GM12878 (cell line): Measurements from ENCODE around the gene SF1. TPM values are rescaled to one million over a fixed set of nuclear protein-coding genes. Genes with fewer than 3 reads are reported as not detected.

ENCODE experiments used
- ATAC-seq: fragments of 200-7000 bp; cut with Tn5 transposase; 3 replicates; pipeline ENCODE4 v1.9.1; 2020; ENCODE audit warnings: mild to moderate bottlenecking, moderate library complexity
- BruUV-seq: library from RNA; stranded (reverse); fragments of 400-500 nt; replicated peaks from 2 replicates; lab custom pipeline; 2021; lab: Mats Ljungman, UMichigan
- CTCF ChIA-PET: fragments of 300-600 bp; sonication (Branson Sonifier 250); formaldehyde crosslinking; extraction: SDS; loops from one replicate; lab custom pipeline; 2021; ENCODE audit warnings: inconsistent platforms; lab: Yijun Ruan, JAX
- POLR2A ChIA-PET: fragments of 350-600 bp; formaldehyde crosslinking; extraction: SDS; loops from one replicate; lab custom pipeline; 2021; ENCODE audit warnings: inconsistent platforms; lab: Charles Lee
- RAD21 ChIA-PET: fragments of 300-600 bp; sonication (Branson Sonifier 250); formaldehyde crosslinking; loops from one replicate; lab custom pipeline; 2023; ENCODE audit warnings: antibody characterized with exemption; ENCODE audit not compliant: unreplicated experiment; lab: Charles Lee
- SMC1A ChIA-PET: fragments of 300-600 bp; sonication (Branson Sonifier 250); formaldehyde crosslinking; loops from one replicate; lab custom pipeline; 2023; ENCODE audit not compliant: unreplicated experiment, uncharacterized antibody; lab: Charles Lee
- DNase-seq: peaks from one replicate; pipeline ENCODE4 v3.0.0-alpha.2; 2011; ENCODE audit warnings: low read depth, low spot score
- FAIRE-seq: peaks from 3 replicates; lab custom pipeline; 2011; peaks lifted over from hg19 to GRCh38; lab: Jason Lieb, UNC
- H2AFZ ChIP-seq: 2 replicates; pipeline ENCODE4 v1.6.0; 2011; ENCODE audit warnings: low read depth, low read length, control low read depth; ENCODE audit not compliant: control insufficient read depth
- H3K27ac ChIP-seq: 2 replicates; pipeline ENCODE4 v1.5.1; 2011; ENCODE audit warnings: control low read depth; ENCODE audit not compliant: control insufficient read depth, insufficient read depth
- H3K27me3 ChIP-seq, 2 experiments: replicated peaks in 1 of 2; 2 replicates each; pipeline versions ENCODE4 v1.6.0 to v1.6.1; 2011; ENCODE audit warnings: low read length in 1 of 2; ENCODE audit not compliant: control insufficient read depth in 2 of 2, insufficient read depth in 2 of 2
- H3K36me3 ChIP-seq, 2 experiments: 2 replicates each; pipeline ENCODE4 v1.5.1; 2011; ENCODE audit warnings: low read length in 1 of 2; ENCODE audit not compliant: control insufficient read depth in 2 of 2, insufficient read depth in 2 of 2
- H3K4me1 ChIP-seq: 2 replicates; pipeline ENCODE4 v1.6.1; 2011; ENCODE audit warnings: mild to moderate bottlenecking, low read length, moderate library complexity, mixed read lengths; ENCODE audit not compliant: control insufficient read depth, insufficient read depth
- H3K4me2 ChIP-seq: 2 replicates; pipeline ENCODE4 v1.6.0; 2011; ENCODE audit warnings: control low read depth; ENCODE audit not compliant: control insufficient read depth, insufficient read depth
- H3K4me3 ChIP-seq: fragments of 200-600 bp; sonication (generic); 2 replicates; pipeline ENCODE4 v1.5.1; 2016
- H3K79me2 ChIP-seq: 2 replicates; pipeline ENCODE4 v1.6.0; 2011; ENCODE audit warnings: low read length; ENCODE audit not compliant: control insufficient read depth, insufficient read depth
- H3K9ac ChIP-seq: 2 replicates; pipeline ENCODE4 v1.8.0; 2011; ENCODE audit warnings: low read length, control low read depth, mixed read lengths; ENCODE audit not compliant: control insufficient read depth, insufficient read depth
- H3K9me3 ChIP-seq: replicated peaks from 3 replicates; pipeline ENCODE4 v1.5.1; 2011; ENCODE audit warnings: mild to moderate bottlenecking, low read length; ENCODE audit not compliant: control insufficient read depth, insufficient read depth
- H4K20me1 ChIP-seq: 2 replicates; pipeline ENCODE4 v1.6.0; 2011; ENCODE audit not compliant: control insufficient read depth, insufficient read depth
- ATF3 ChIP-seq: IDR thresholded peaks from 2 replicates; pipeline ENCODE4 v1.6.1; 2011; ENCODE audit warnings: low read depth, mild to moderate bottlenecking, low read length, moderate library complexity, borderline replicate concordance; ENCODE audit errors: extremely low read depth
- IRF4 ChIP-seq: IDR thresholded peaks from 2 replicates; pipeline ENCODE4 v1.6.1; 2011; ENCODE audit warnings: low read depth, low read length
- NFYB ChIP-seq: IDR thresholded peaks from 2 replicates; pipeline ENCODE4 v1.6.1; 2011; ENCODE audit warnings: low read depth, mild to moderate bottlenecking, low read length, improper control_type of control experiment, moderate library complexity; ENCODE audit not compliant: insufficient read depth
- NR2F1 ChIP-seq: fragments of 450-650 bp; conservative IDR thresholded peaks from 2 replicates; pipeline ENCODE4 v1.6.1; 2017; ENCODE audit warnings: mild to moderate bottlenecking
- SMAD5 ChIP-seq: IDR thresholded peaks from 2 replicates; pipeline ENCODE4 v1.6.1; 2016; ENCODE audit warnings: antibody characterized with exemption, low read depth
- ZBED1 ChIP-seq: IDR thresholded peaks from 2 replicates; pipeline ENCODE4 v1.6.1; 2016; ENCODE audit warnings: borderline replicate concordance
- WGBS: methylation state at CpG from one replicate; pipeline ENCODE4 v1.1.6; 2016; ENCODE audit warnings: low lambda C conversion rate; ENCODE audit not compliant: insufficient replicate concordance, insufficient coverage; ENCODE audit errors: missing lambda C conversion rate; 5-methylcytosine and 5-hydroxymethylcytosine counted together
- in situ Hi-C: fragments of 300-500 bp; cut with MboI; formaldehyde crosslinking; loops from 9 replicates; pipeline ENCODE4 v1.14.3; 2018; ENCODE audit warnings: mixed read lengths
- intact Hi-C: fragments of 100-400 bp; cut with micrococcal nuclease; formaldehyde crosslinking; loops from one replicate; pipeline ENCODE4 v1.14.2; 2022; ENCODE audit not compliant: unreplicated experiment
- polyA plus RNA-seq, 11 experiments: library from polyadenylated mRNA; depleted of rRNA in 4 of 11; unstranded in 6 of 11; stranded (reverse) in 5 of 11; fragments of >200 nt; fragmentation: Nextera tagmentation in 4 of 11; fragmentation: Illumina TruSeq in 1 of 11; extraction: Ambion mirVana in 4 of 11; extraction: Trizol in 1 of 11; gene quantifications; 1 replicate in 1 of 11; 2 replicates in 10 of 11; pipeline versions ENCODE4 v1.2.1 to v1.2.3, GENCODE V29; 2011 to 2016; ENCODE audit warnings: inconsistent platforms in 2 of 11, missing spikeins in 2 of 11, low read depth in 1 of 11
- total RNA-seq, 4 experiments: library from RNA; depleted of rRNA in 3 of 4; stranded (reverse); fragments of >200 nt in 3 of 4; fragmentation: Illumina TruSeq in 1 of 4; extraction: Trizol in 1 of 4; gene quantifications; 2 replicates each; pipeline versions ENCODE4 v1.2.1 to v1.2.3, GENCODE V29; 2013 to 2021

The SF1 gene
- total and polyA plus RNA-seq, 10 of the 15 experiments (the other 5 are each of a cell fraction or from before 2014, with no cell fraction given): 13.6 to 337 (median 103) TPM

GRCh38 chr11:64827451-64827839, 49.1 kb upstream of the SF1 start:
- no peaks in the 10 kb centered on the region for H3K27me3 ChIP-seq
- no peak overlapping the region for H2AFZ ChIP-seq
- no peaks in the 10 kb centered on the region for H3K9me3 ChIP-seq
- ChIA-PET CTCF (no interaction called here), RAD21 (no interaction called here), SMC1A (no interaction called here), POLR2A (no interaction called here)
- TF ChIP-seq ZBED1 (no peak), SMAD5 (no peak), NR2F1 (no peak)
- in situ Hi-C loops (no loop called here), intact Hi-C loops (no loop called here)
- no peaks in the 10 kb centered on the region for H3K79me2 ChIP-seq
- H3K9ac ChIP-seq: no peak overlapping the region
- H3K36me3 ChIP-seq: no peaks in the 10 kb centered on the region
- 80% methylated on average over 22 of the region's 22 CpGs for WGBS
- no TSS peak for BruUV-seq
- no peak overlapping the region for H3K4me2 ChIP-seq
- no peaks in the 10 kb centered on the region for H4K20me1 ChIP-seq
- no peak for FAIRE-seq
- no peak overlapping the region for H3K4me3 ChIP-seq
- H3K4me1 ChIP-seq: no peaks in the 10 kb centered on the region
- no peak overlapping the region for H3K27ac ChIP-seq
- no peak for ATAC-seq
- DNase-seq: no peak

GRCh38 chr11:64826578-64827450, 48.5 kb upstream of the SF1 start:
- Histone ChIP-seq H3K79me2 (no peaks in the 10 kb centered on the region), H3K27ac (no peak overlapping the region), H3K36me3 (no peaks in the 10 kb centered on the region), H3K4me3 (no peak overlapping the region), H3K4me1 (no peaks in the 10 kb centered on the region), H3K9ac (no peak overlapping the region), H3K4me2 (no peak overlapping the region), H3K27me3 (no peaks in the 10 kb centered on the region), H4K20me1 (no peaks in the 10 kb centered on the region), H3K9me3 (no peaks in the 10 kb centered on the region), H2AFZ (no peak overlapping the region)
- DNase-seq (no peak), FAIRE-seq (no peak), ATAC-seq (no peak)
- ChIA-PET RAD21 (no interaction called here), POLR2A (no interaction called here), CTCF (no interaction called here), SMC1A (no interaction called here)
- WGBS: 80% methylated on average over 52 of the region's 52 CpGs
- in situ Hi-C loops (no loop called here), intact Hi-C loops (no loop called here)
- BruUV-seq: no TSS peak
- TF ChIP-seq IRF4 (no peak), NFYB (0 out of 2 replicates have a peak, but pooled peaks have one; percentile 42), ATF3 (no peak)
